Keratinocyte (primary cell): Measurements from ENCODE around the gene LSAMP. TPM values are rescaled to one million over a fixed set of nuclear protein-coding genes. Genes with fewer than 3 reads are reported as not detected.

Experiments used
- DNase-seq: peaks from one replicate; pipeline ENCODE4 v3.0.0-alpha.2; 2011; ENCODE audit warnings: low read depth, missing footprints, low spot score
- FAIRE-seq: peaks from 2 replicates; lab custom pipeline; 2011; peaks lifted over from hg19 to GRCh38; lab: Jason Lieb, UNC
- H2AFZ ChIP-seq: 2 replicates; pipeline ENCODE4 v1.6.0; 2012; ENCODE audit warnings: low read length, control low read depth, inconsistent platforms; ENCODE audit not compliant: control insufficient read depth
- H3K27ac ChIP-seq: 2 replicates; pipeline ENCODE4 v1.5.1; 2011; ENCODE audit warnings: low read length; ENCODE audit not compliant: control insufficient read depth, insufficient read depth
- H3K27me3 ChIP-seq: 3 replicates; pipeline ENCODE4 v1.6.0; 2011; ENCODE audit warnings: low read length; ENCODE audit not compliant: control insufficient read depth, insufficient read depth; ENCODE audit errors: extremely low read depth
- H3K36me3 ChIP-seq, 2 experiments: 2 replicates in 1 of 2; 3 replicates in 1 of 2; pipeline ENCODE4 v1.5.1; 2011; ENCODE audit warnings: low read length in 2 of 2, mild to moderate bottlenecking in 1 of 2; ENCODE audit not compliant: control insufficient read depth in 2 of 2, insufficient read depth in 2 of 2; ENCODE audit errors: extremely low read depth in 1 of 2
- H3K4me1 ChIP-seq: 3 replicates; pipeline ENCODE4 v1.5.1; 2011; ENCODE audit warnings: low read length; ENCODE audit not compliant: control insufficient read depth, insufficient read depth; ENCODE audit errors: extremely low read depth
- H3K4me2 ChIP-seq: 3 replicates; pipeline ENCODE4 v1.6.0; 2011; ENCODE audit warnings: low read depth, low read length; ENCODE audit not compliant: control insufficient read depth, insufficient read depth; ENCODE audit errors: extremely low read depth
- H3K4me3 ChIP-seq, 3 experiments: fragments of 200-600 bp in 1 of 3; sonication (generic) in 1 of 3; 2 replicates in 2 of 3; 3 replicates in 1 of 3; pipeline ENCODE4 v1.5.1; 2011 to 2016; ENCODE audit warnings: low read length in 3 of 3, mild to moderate bottlenecking in 3 of 3, control low read depth in 2 of 3, inconsistent platforms in 1 of 3, low read depth in 1 of 3, mixed read lengths in 1 of 3, mixed run types in 1 of 3, moderate library complexity in 1 of 3; ENCODE audit not compliant: control insufficient read depth in 2 of 3, insufficient read depth in 2 of 3; ENCODE audit errors: extremely low read depth in 1 of 3
- H3K79me2 ChIP-seq: 2 replicates; pipeline ENCODE4 v1.6.0; 2012; ENCODE audit warnings: low read length; ENCODE audit not compliant: control insufficient read depth, insufficient read depth
- H3K9ac ChIP-seq: 3 replicates; pipeline ENCODE4 v1.6.0; 2011; ENCODE audit warnings: low read length; ENCODE audit not compliant: control insufficient read depth, insufficient read depth; ENCODE audit errors: extremely low read depth
- H3K9me1 ChIP-seq: 3 replicates; pipeline ENCODE4 v1.6.0; 2011; ENCODE audit warnings: low read length; ENCODE audit not compliant: control insufficient read depth, insufficient read depth; ENCODE audit errors: extremely low read depth
- H3K9me3 ChIP-seq: 2 replicates; pipeline ENCODE4 v1.5.1; 2012; ENCODE audit warnings: low read depth, low read length; ENCODE audit not compliant: control insufficient read depth
- H4K20me1 ChIP-seq: 3 replicates; pipeline ENCODE4 v1.6.0; 2011; ENCODE audit warnings: low read length; ENCODE audit not compliant: control insufficient read depth, insufficient read depth; ENCODE audit errors: extremely low read depth
- CTCF ChIP-seq, 3 experiments: IDR thresholded peaks in 1 of 3; conservative IDR thresholded peaks in 1 of 3; optimal IDR thresholded peaks in 1 of 3; 2 replicates in 2 of 3; 3 replicates in 1 of 3; pipeline versions ENCODE3 to v1.5.1; 2011; ENCODE audit warnings: low read length in 3 of 3, mild to moderate bottlenecking in 3 of 3, moderate library complexity in 2 of 3, control low read depth in 1 of 3, inconsistent platforms in 1 of 3; ENCODE audit not compliant: insufficient read depth in 2 of 3; ENCODE audit errors: extremely low read depth in 1 of 3
- EZH2 ChIP-seq: IDR thresholded peaks from one replicate; pipeline ENCODE4 v1.6.1; 2012; ENCODE audit warnings: inconsistent platforms, mild to moderate bottlenecking, low read length, moderate library complexity
- dilution Hi-C: fragments of 300-500 bp; cut with MboI; formaldehyde crosslinking; loops from one replicate; pipeline ENCODE4 v1.7.0; 2020; ENCODE audit warnings: low sequenced_read_pairs; ENCODE audit not compliant: extremely low pct_ligation_motif_present
- polyA plus RNA-seq, 5 experiments: library from polyadenylated mRNA; depleted of rRNA in 3 of 5; stranded (reverse) in 3 of 5; stranded (forward) in 1 of 5; unstranded in 1 of 5; fragments of >200 nt; gene quantifications; 1 replicate in 1 of 5; 2 replicates in 3 of 5; 3 replicates in 1 of 5; pipeline versions ENCODE4 v1.2.1 to v1.2.3, GENCODE V29; 2011 to 2012; ENCODE audit warnings: missing spikeins in 2 of 5, low read depth in 1 of 5, low replicate concordance in 1 of 5

Gene LSAMP
- polyA plus RNA-seq, 1 donor (not counting 4 experiments of a cell fraction or from before 2014, with no cell fraction given): 0.12 TPM

GRCh38 chr3:115961380-115961779, 483.9 kb downstream of the LSAMP start:
- no peaks in the 10 kb centered on the region for H3K36me3 ChIP-seq
- no peaks in the 10 kb centered on the region for H3K4me1 ChIP-seq
- H2AFZ ChIP-seq: no peak overlapping the region
- H3K9ac ChIP-seq: no peak overlapping the region
- no peak for TF ChIP-seq EZH2
- TF ChIP-seq CTCF (optimal IDR thresholded peaks at IDR 0.05 in 1 of 3, IDR thresholded peaks at IDR 0.05 in 1 of 3, conservative IDR thresholded peaks at IDR 0.05 in 1 of 3; ENCODE audit: extremely low read depth in 1 of 3, insufficient read depth in 2 of 3, low read length in 3 of 3): no peak
- H3K9me1 ChIP-seq: no peaks in the 10 kb centered on the region
- no peaks in the 10 kb centered on the region for H3K27me3 ChIP-seq
- FAIRE-seq (no peak), DNase-seq (no peak)
- H3K4me3 ChIP-seq: no peak overlapping the region
- H3K79me2 ChIP-seq: no peaks in the 10 kb centered on the region
- no peaks in the 10 kb centered on the region for H4K20me1 ChIP-seq
- dilution Hi-C loops: no loop called here
- H3K4me2 ChIP-seq: no peak overlapping the region
- H3K27ac ChIP-seq: no peak overlapping the region
- no peaks in the 10 kb centered on the region for H3K9me3 ChIP-seq

- DNase-seq (no peak), FAIRE-seq (no peak)
- Histone ChIP-seq H3K79me2 (no peaks in the 10 kb centered on the region), H3K4me2 (no peak overlapping the region), H3K36me3 (no peaks in the 10 kb centered on the region), H3K9me3 (no peaks in the 10 kb centered on the region), H3K27ac (no peak overlapping the region), H4K20me1 (no peaks in the 10 kb centered on the region), H3K9ac (no peak overlapping the region), H3K4me1 (no peaks in the 10 kb centered on the region), H3K9me1 (no peaks in the 10 kb centered on the region), H3K27me3 (no peaks in the 10 kb centered on the region), H2AFZ (no peak overlapping the region), H3K4me3 (no peak overlapping the region)
- dilution Hi-C loops: no loop called here
- no peak for TF ChIP-seq CTCF (optimal IDR thresholded peaks at IDR 0.05 in 1 of 3, IDR thresholded peaks at IDR 0.05 in 1 of 3, conservative IDR thresholded peaks at IDR 0.05 in 1 of 3; ENCODE audit: extremely low read depth in 1 of 3, insufficient read depth in 2 of 3, low read length in 3 of 3)
- TF ChIP-seq EZH2: no peak
Observed at GRCh38 chr3:115960799-115961198, 484.5 kb downstream of the LSAMP start.
